Naive thymus-derived CD4-positive, alpha-beta T cell (primary cell): Measurements from ENCODE around the gene PRR7. TPM values are rescaled to one million over a fixed set of nuclear protein-coding genes. Genes with fewer than 3 reads are reported as not detected.

Experiments used
- ATAC-seq: fragments of 150-1000 bp; cut with Tn5 transposase; 2 replicates; pipeline ENCODE4 v1.10.0; 2021; ENCODE audit warnings: mild to moderate bottlenecking, moderate library complexity
- CTCF ChIA-PET: fragments of 350-600 bp; sonication (Branson Sonifier 250); formaldehyde crosslinking; loops from one replicate; lab custom pipeline; 2021; ENCODE audit warnings: antibody characterized with exemption; lab: Charles Lee
- POLR2A ChIA-PET: fragments of 350-600 bp; sonication (Branson Sonifier 250); formaldehyde crosslinking; loops from one replicate; lab custom pipeline; 2021; ENCODE audit warnings: antibody characterized with exemption, inconsistent platforms; lab: Charles Lee
- DNase-seq, 9 donors: peaks; one replicate each; pipeline versions ENCODE4 v3.0.0 to v3.0.0-alpha.2; 2020 to 2022; ENCODE audit warnings: mixed read lengths in 1 of 9
- H3K27ac ChIP-seq: one replicate; pipeline ENCODE4 v1.7.0; 2013; ENCODE audit warnings: mild to moderate bottlenecking, low read depth, low read length, moderate library complexity
- H3K27me3 ChIP-seq, 2 donors: one replicate each; pipeline ENCODE4 v1.7.0; 2013; ENCODE audit warnings: low read length in 2 of 2, mild to moderate bottlenecking in 2 of 2, moderate library complexity in 2 of 2; ENCODE audit not compliant: control insufficient read depth in 2 of 2, insufficient read depth in 2 of 2
- H3K36me3 ChIP-seq, 3 experiments: 1 replicate in 2 of 3; 2 replicates in 1 of 3; pipeline ENCODE4 v1.7.0; 2013; ENCODE audit warnings: low read length in 3 of 3, mild to moderate bottlenecking in 3 of 3, moderate library complexity in 1 of 3; ENCODE audit not compliant: insufficient read depth in 3 of 3, control insufficient read depth in 2 of 3
- H3K4me1 ChIP-seq, 2 donors: one replicate each; pipeline ENCODE4 v1.7.0; 2013; ENCODE audit warnings: low read length in 2 of 2, mild to moderate bottlenecking in 2 of 2, moderate library complexity in 1 of 2; ENCODE audit not compliant: control insufficient read depth in 2 of 2, insufficient read depth in 2 of 2
- H3K4me3 ChIP-seq: 2 replicates; pipeline ENCODE4 v1.7.0; 2013; ENCODE audit warnings: mild to moderate bottlenecking, low read length
- H3K9me3 ChIP-seq, 3 experiments: 1 replicate in 2 of 3; 2 replicates in 1 of 3; pipeline ENCODE4 v1.7.0; 2013; ENCODE audit warnings: low read length in 3 of 3; ENCODE audit not compliant: control insufficient read depth in 2 of 3
- H3K27ac Mint-ChIP-seq, 9 donors: one replicate each; pipeline ENCODE4 v1.8.0; 2020 to 2022; ENCODE audit warnings: mixed read lengths in 9 of 9, mild to moderate bottlenecking in 8 of 9, moderate library complexity in 5 of 9, inconsistent platforms in 2 of 9
- H3K27me3 Mint-ChIP-seq, 5 donors: one replicate each; pipeline ENCODE4 v1.8.0; 2021 to 2022; ENCODE audit warnings: mixed read lengths in 5 of 5, mild to moderate bottlenecking in 1 of 5
- H3K36me3 Mint-ChIP-seq, 5 donors: one replicate each; pipeline ENCODE4 v1.8.0; 2020 to 2022; ENCODE audit warnings: mixed read lengths in 5 of 5, mild to moderate bottlenecking in 3 of 5, inconsistent platforms in 1 of 5
- H3K4me1 Mint-ChIP-seq, 7 donors: one replicate each; pipeline ENCODE4 v1.8.0; 2020 to 2022; ENCODE audit warnings: mixed read lengths in 7 of 7, mild to moderate bottlenecking in 3 of 7, inconsistent platforms in 1 of 7
- H3K4me3 Mint-ChIP-seq, 10 donors: one replicate each; pipeline ENCODE4 v1.8.0; 2020 to 2022; ENCODE audit warnings: mild to moderate bottlenecking in 10 of 10, mixed read lengths in 10 of 10, moderate library complexity in 6 of 10, inconsistent platforms in 2 of 10
- H3K9me3 Mint-ChIP-seq, 11 donors: one replicate each; pipeline ENCODE4 v1.8.0; 2020 to 2022; ENCODE audit warnings: mixed read lengths in 11 of 11, mild to moderate bottlenecking in 4 of 11, inconsistent platforms in 1 of 11, moderate library complexity in 1 of 11
- intact Hi-C, 2 donors: fragments of 100-400 bp; cut with micrococcal nuclease; formaldehyde crosslinking; loops; one replicate each; pipeline ENCODE4 v1.15.1; 2023
- polyA plus RNA-seq, 2 donors: library from polyadenylated mRNA; unstranded; fragments of 300-500 nt; fragmentation: Illumina TruSeq; gene quantifications; one replicate each; pipeline ENCODE4 v1.2.3, GENCODE V29; 2021
- total RNA-seq, 6 experiments: library from RNA in 5 of 6; stranded (reverse) in 5 of 6; gene quantifications; 1 replicate in 5 of 6; 2 replicates in 1 of 6; pipeline ENCODE4 v1.2.3 and lab custom pipeline; 2021 to 2026

Gene PRR7
- total and polyA plus RNA-seq, 7 experiments from 2014 or later = 6.4 to 31.8 (median 11.7) TPM

- H3K27me3 ChIP-seq = no peaks in the 10 kb centered on the region
- intact Hi-C loops = loop anchor here (1.0 to 10.0 kb wide), 14 partner anchors 8 to 608 kb away; partner anchors contain the start of genes GRK6 (in 2 of the 2), NSD1 (in 2 of the 2), DDX41 (in 1 of the 2) and PDLIM7 (in 1 of the 2)
Measured at GRCh38 chr5:177454397-177455035, 7.9 kb downstream of the PRR7 start.

GRCh38 chr5:177455036-177455660 is 8.5 kb downstream of the PRR7 start:
- POLR2A ChIA-PET = interaction anchor here (0.6 to 23.1 kb wide), 17 partner anchors 9 to 151 kb away, joined by 3 to 804 read pairs (median 6); partner anchors contain the start of genes GRK6, PRELID1, PRR7 and RAB24
- Mint-ChIP-seq H3K27ac (peak overlapping the region in 8 of 9 donors; percentile 6 to 95 (median 60)), H3K27me3 (peaks cover 0 to 22% (median 0%) of the 10 kb centered on the region in 5 donors), H3K9me3 (peaks cover 0 to 11% (median 0%) of the 10 kb centered on the region in 11 donors), H3K4me1 (peaks cover 10 to 27% (median 17%) of the 10 kb centered on the region in 7 donors), H3K36me3 (no peaks in the 10 kb centered on the region), H3K4me3 (peak overlapping the region; percentile 66 to 92 (median 85))
- peaks cover 0 to 4% (median 0%) of the 10 kb centered on the region in 3 experiments for H3K36me3 ChIP-seq
- no peaks in the 10 kb centered on the region for H3K27me3 ChIP-seq
- no peaks in the 10 kb centered on the region for H3K9me3 ChIP-seq
- peak overlapping the region; percentile 97 for H3K27ac ChIP-seq
- intact Hi-C loops = loop anchor here (1.0 to 10.0 kb wide), 11 partner anchors 24 to 607 kb away; partner anchors contain the start of genes GRK6 (in 2 of the 2), NSD1 (in 2 of the 2), DDX41 (in 1 of the 2) and PDLIM7 (in 1 of the 2)
- CTCF ChIA-PET = interaction anchor here (0.5 to 8.1 kb wide), 27 partner anchors 9 to 201 kb away, joined by 3 to 189 read pairs (median 5); partner anchors contain the start of genes F12, GRK6, LMAN2 and PDLIM7
- DNase-seq (peak; percentile 93 to 97 (median 94)), ATAC-seq (peak; percentile 70)
- H3K4me1 ChIP-seq = peaks cover 12% of the 10 kb centered on the region in 2 donors
- peak overlapping the region; percentile 70 for H3K4me3 ChIP-seq

More at GRCh38 chr5:177454397-177455035, 7.9 kb downstream of the PRR7 start:
- Mint-ChIP-seq H3K36me3 (no peaks in the 10 kb centered on the region), H3K27ac (peak overlapping the region in 7 of 9 donors; percentile 51 to 95 (median 90)), H3K4me3 (peak overlapping the region; percentile 66 to 92 (median 85)), H3K9me3 (peaks cover 0 to 11% (median 0%) of the 10 kb centered on the region in 11 donors), H3K27me3 (peaks cover 0 to 22% (median 0%) of the 10 kb centered on the region in 5 donors), H3K4me1 (peaks cover 10 to 27% (median 17%) of the 10 kb centered on the region in 7 donors)
- ChIA-PET CTCF (interaction anchor here (0.7 to 8.1 kb wide), 21 partner anchors 9 to 144 kb away, joined by 3 to 189 read pairs (median 5); partner anchors contain the start of genes F12, GRK6, LMAN2 and PDLIM7), POLR2A (interaction anchor here (0.8 to 23.1 kb wide), 14 partner anchors 8 to 145 kb away, joined by 3 to 804 read pairs (median 6); partner anchors contain the start of genes GRK6 and PRR7)
- ATAC-seq (peak; percentile 68), DNase-seq (peak; percentile 83 to 98 (median 88))
- Histone ChIP-seq H3K9me3 (no peaks in the 10 kb centered on the region), H3K4me1 (peaks cover 12% of the 10 kb centered on the region in 2 donors), H3K27ac (peak overlapping the region; percentile 97), H3K4me3 (peak overlapping the region; percentile 70), H3K36me3 (peaks cover 0 to 4% (median 0%) of the 10 kb centered on the region in 3 experiments)

DNA sequence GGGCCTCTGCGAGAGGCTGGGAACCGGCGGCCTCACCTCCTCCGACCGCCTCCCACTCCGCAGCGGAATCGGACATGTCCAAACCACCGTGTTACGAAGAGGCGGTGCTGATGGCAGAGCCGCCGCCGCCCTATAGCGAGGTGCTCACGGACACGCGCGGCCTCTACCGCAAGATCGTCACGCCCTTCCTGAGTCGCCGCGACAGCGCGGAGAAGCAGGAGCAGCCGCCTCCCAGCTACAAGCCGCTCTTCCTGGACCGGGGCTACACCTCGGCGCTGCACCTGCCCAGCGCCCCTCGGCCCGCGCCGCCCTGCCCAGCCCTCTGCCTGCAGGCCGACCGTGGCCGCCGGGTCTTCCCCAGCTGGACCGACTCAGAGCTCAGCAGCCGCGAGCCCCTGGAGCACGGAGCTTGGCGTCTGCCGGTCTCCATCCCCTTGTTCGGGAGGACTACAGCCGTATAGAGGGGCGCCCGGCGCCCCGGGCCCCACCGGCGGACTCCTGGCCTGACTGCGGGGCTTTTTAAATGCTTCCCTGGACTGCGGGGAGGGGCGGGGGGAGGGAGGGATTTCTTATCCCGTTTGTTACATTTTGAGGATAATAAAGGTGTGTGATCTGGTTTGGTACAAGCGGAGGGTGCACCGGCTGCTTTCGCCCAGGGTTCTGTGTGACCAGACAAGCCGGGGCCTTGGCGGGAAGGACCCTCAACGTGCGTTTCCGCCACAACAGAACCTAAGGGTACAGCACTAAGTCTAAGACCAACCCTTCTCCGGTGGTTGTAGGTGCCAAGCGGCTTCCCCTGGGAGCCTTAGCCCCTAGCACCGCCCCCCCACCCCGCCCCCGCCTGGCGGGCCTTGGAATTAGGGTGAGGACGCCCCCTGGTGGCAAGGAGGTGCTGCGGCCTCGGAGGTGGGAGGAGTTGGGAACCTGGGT is 9.3 kb downstream of the PRR7 start:
- peak overlapping the region; percentile 70 for H3K4me3 ChIP-seq
- peaks cover 12% of the 10 kb centered on the region in 2 donors for H3K4me1 ChIP-seq
- peak overlapping the region; percentile 80 to 92 (median 86) for H3K4me3 Mint-ChIP-seq
- DNase-seq (peak; percentile 73 to 93 (median 86)), ATAC-seq (peak; percentile 56)
- H3K4me1 Mint-ChIP-seq = peaks cover 10 to 27% (median 17%) of the 10 kb centered on the region in 7 donors
- no peaks in the 10 kb centered on the region for H3K9me3 ChIP-seq
- peaks cover 0 to 22% (median 0%) of the 10 kb centered on the region in 5 donors for H3K27me3 Mint-ChIP-seq
- peaks cover 0 to 11% (median 0%) of the 10 kb centered on the region in 11 donors for H3K9me3 Mint-ChIP-seq
- H3K27ac Mint-ChIP-seq = peak overlapping the region; percentile 28 to 95 (median 85)
- H3K36me3 ChIP-seq = peaks cover 0 to 4% (median 0%) of the 10 kb centered on the region in 3 experiments
- no peaks in the 10 kb centered on the region for H3K27me3 ChIP-seq
- intact Hi-C loops = loop anchor here (1.0 to 10.0 kb wide), 15 partner anchors 23 to 606 kb away; partner anchors contain the start of genes GRK6 (in 2 of the 2), NSD1 (in 2 of the 2), DDX41 (in 1 of the 2) and PDLIM7 (in 1 of the 2)
- peak overlapping the region; percentile 97 for H3K27ac ChIP-seq
- ChIA-PET CTCF (interaction anchor here (0.5 to 8.1 kb wide), 27 partner anchors 8 to 201 kb away, joined by 3 to 189 read pairs (median 5); partner anchors contain the start of genes F12, GRK6, PDLIM7 and PFN3), POLR2A (interaction anchor here (0.6 to 23.1 kb wide), 18 partner anchors 9 to 152 kb away, joined by 3 to 804 read pairs (median 5); partner anchors contain the start of genes GRK6, PRELID1, PRR7 and RAB24)
- H3K36me3 Mint-ChIP-seq = no peaks in the 10 kb centered on the region

DNA sequence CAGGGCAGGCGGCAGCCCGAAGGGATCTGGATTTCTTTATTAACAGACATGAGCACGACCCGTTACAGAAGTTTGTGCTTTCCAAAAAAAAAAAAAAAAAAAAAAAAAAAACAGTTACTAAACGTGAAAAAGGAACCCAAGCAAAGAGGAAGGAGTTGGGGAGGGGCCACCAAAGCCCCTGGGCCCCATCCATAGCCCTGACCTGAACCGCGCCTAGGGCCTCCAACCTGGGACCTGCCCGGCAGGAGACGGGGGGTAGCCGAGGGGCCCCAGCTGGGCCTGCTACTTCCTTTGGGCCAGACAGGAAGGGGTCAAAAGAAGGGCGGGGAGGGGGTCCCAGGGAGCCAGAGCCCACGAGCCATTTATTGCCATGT is 10.0 kb downstream of the PRR7 start:
- Histone ChIP-seq H3K27ac (peak overlapping the region; percentile 9), H3K36me3 (peaks cover 0 to 4% (median 0%) of the 10 kb centered on the region in 3 experiments), H3K27me3 (no peaks in the 10 kb centered on the region), H3K4me1 (peaks cover 12% of the 10 kb centered on the region in 2 donors), H3K4me3 (no peak overlapping the region), H3K9me3 (no peaks in the 10 kb centered on the region)
- H3K36me3 Mint-ChIP-seq = peaks cover 0 to 3% (median 0%) of the 10 kb centered on the region in 5 donors
- H3K4me1 Mint-ChIP-seq = peaks cover 14 to 29% (median 19%) of the 10 kb centered on the region in 7 donors
- ChIA-PET POLR2A (interaction anchor here (1.2 to 23.1 kb wide), 4 partner anchors 10 to 66 kb away, joined by 3 to 804 read pairs (median 22); partner anchors contain the start of genes GRK6 and PRR7), CTCF (interaction anchor here (0.7 to 8.1 kb wide), 8 partner anchors 9 to 73 kb away, joined by 3 to 149 read pairs (median 8); partner anchors contain the start of gene GRK6)
- H3K9me3 Mint-ChIP-seq = peaks cover 0 to 11% (median 0%) of the 10 kb centered on the region in 11 donors
- ATAC-seq (no peak), DNase-seq (peak in 1 of 9 donors; percentile 42)
- intact Hi-C loops = loop anchor here (1.0 to 10.0 kb wide), 9 partner anchors 45 to 344 kb away; partner anchors contain the start of genes DDX41 (in 1 of the 2) and NSD1 (in 1 of the 2)
- peaks cover 0 to 22% (median 0%) of the 10 kb centered on the region in 5 donors for H3K27me3 Mint-ChIP-seq
- H3K4me3 Mint-ChIP-seq = peak overlapping the region in 7 of 10 donors; percentile 80 to 92 (median 85)
- H3K27ac Mint-ChIP-seq = peak overlapping the region in 3 of 9 donors; percentile 60 to 95 (median 85)
